Measurements from ENCODE around the gene JMJD8.

Gene JMJD8

GRCh38 chr16:704047-704446 is 19.9 kb upstream of the JMJD8 start:
- TF ChIP-seq CTCF (IDR thresholded peaks at IDR 0.05; ENCODE audit: low read depth, low read length, missing control alignments): no peak
- Histone ChIP-seq H3K27me3 (replicated peaks) (peaks cover 76% of the 10 kb centered on the region), H3K27ac (no peak overlapping the region), H3K36me3 (replicated peaks) (no peaks in the 10 kb centered on the region), H3K4me3 (ENCODE audit: low read depth, low read length) (no peak overlapping the region)
- no peak for DNase-seq
- in situ Hi-C loops (cut with HindIII; ENCODE audit: low pct_ligation_motif_present, low sequenced_read_pairs): loop anchor here (25.0 kb wide), 1 partner anchor 283 kb away; the partner anchor contains the start of gene SOX8

- in situ Hi-C loops (cut with HindIII; ENCODE audit: low pct_ligation_motif_present, low sequenced_read_pairs): loop anchor here (25.0 kb wide), 1 partner anchor 284 kb away; the partner anchor contains the start of gene SOX8
- H3K27me3 ChIP-seq (replicated peaks): peaks cover 76% of the 10 kb centered on the region
- no peak for DNase-seq
Observed at GRCh38 chr16:703406-703805, 19.3 kb upstream of the JMJD8 start.

GRCh38 chr16:702341-702740 is 18.2 kb upstream of the JMJD8 start:
- no peak overlapping the region for H3K4me3 ChIP-seq (ENCODE audit: low read depth, low read length)
- no peak overlapping the region for H3K27ac ChIP-seq
- TF ChIP-seq CTCF (IDR thresholded peaks at IDR 0.05; ENCODE audit: low read depth, low read length, missing control alignments): no peak
- in situ Hi-C loops (cut with HindIII; ENCODE audit: low pct_ligation_motif_present, low sequenced_read_pairs): loop anchor here (25.0 kb wide), 1 partner anchor 285 kb away; the partner anchor contains the start of gene SOX8
- H3K36me3 ChIP-seq (replicated peaks): no peaks in the 10 kb centered on the region
- H3K27me3 ChIP-seq (replicated peaks): peaks cover 71% of the 10 kb centered on the region
- DNase-seq: no peak

More at GRCh38 chr16:703406-703805, 19.3 kb upstream of the JMJD8 start:
- H3K4me3 ChIP-seq (ENCODE audit: low read depth, low read length): no peak overlapping the region
- H3K27ac ChIP-seq: no peak overlapping the region
- H3K36me3 ChIP-seq (replicated peaks): no peaks in the 10 kb centered on the region
- TF ChIP-seq CTCF (IDR thresholded peaks at IDR 0.05; ENCODE audit: low read depth, low read length, missing control alignments): no peak

GRCh38 chr16:700684-701584 is 16.8 kb upstream of the JMJD8 start:
- DNase-seq: no peak
- TF ChIP-seq CTCF (IDR thresholded peaks at IDR 0.05; ENCODE audit: low read depth, low read length, missing control alignments): no peak
- H3K36me3 ChIP-seq (replicated peaks): no peaks in the 10 kb centered on the region
- H3K27ac ChIP-seq: no peak overlapping the region
- in situ Hi-C loops (cut with HindIII; ENCODE audit: low pct_ligation_motif_present, low sequenced_read_pairs): loop anchor here (25.0 kb wide), 1 partner anchor 286 kb away; the partner anchor contains the start of gene SOX8
- H3K4me3 ChIP-seq (ENCODE audit: low read depth, low read length): no peak overlapping the region
- peaks cover 62% of the 10 kb centered on the region for H3K27me3 ChIP-seq (replicated peaks)

GRCh38 chr16:698911-699671 is 15.0 kb upstream of the JMJD8 start:
- Histone ChIP-seq H3K36me3 (replicated peaks) (no peaks in the 10 kb centered on the region), H3K27me3 (replicated peaks) (peaks cover 65% of the 10 kb centered on the region), H3K4me3 (ENCODE audit: low read depth, low read length) (no peak overlapping the region), H3K27ac (no peak overlapping the region)
- TF ChIP-seq CTCF (IDR thresholded peaks at IDR 0.05; ENCODE audit: low read depth, low read length, missing control alignments): no peak
- in situ Hi-C loops (cut with HindIII; ENCODE audit: low pct_ligation_motif_present, low sequenced_read_pairs): no loop called here
- no peak for DNase-seq
